Peyer's patch (tissue), 4 donors: ENCODE measurements around the gene PDE8B.

Experiments
- CTCF ChIP-seq, 6 experiments: fragments of 450-650 bp in 4 of 6; fragments of 200-600 bp in 2 of 6; sonication (generic) in 1 of 6; IDR thresholded peaks; one replicate each; pipeline ENCODE4 v1.5.1; 2017 to 2019; ENCODE audit warnings: antibody characterized with exemption in 6 of 6, mild to moderate bottlenecking in 3 of 6, moderate library complexity in 1 of 6
- POLR2A ChIP-seq, 2 donors: fragments of 450-650 bp; IDR thresholded peaks; one replicate each; pipeline ENCODE4 v1.5.1; 2017; ENCODE audit warnings: antibody characterized with exemption in 2 of 2, mild to moderate bottlenecking in 2 of 2, moderate library complexity in 2 of 2

DNA sequence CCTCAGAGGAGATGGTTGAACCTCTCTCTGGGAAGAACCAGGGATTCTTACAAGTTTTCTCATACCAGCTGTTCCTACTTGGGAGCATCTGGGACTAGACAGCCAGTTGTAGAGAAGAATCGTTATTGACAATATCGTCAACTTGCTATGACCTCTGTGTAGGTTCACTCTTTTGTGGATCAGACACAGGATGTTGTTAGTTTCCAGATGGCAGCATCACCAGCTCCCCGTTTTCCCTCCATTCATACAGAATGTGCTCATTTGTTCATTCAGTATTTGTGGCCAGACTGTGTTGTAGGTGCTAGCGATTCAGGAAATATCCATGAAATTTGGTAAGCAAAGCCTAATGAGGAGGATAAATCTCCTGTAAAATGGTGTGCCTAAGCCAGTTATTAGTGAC is 3.7 kb downstream of the PDE8B start:
- TF ChIP-seq POLR2A (IDR thresholded peaks at IDR 0.05) (no peak), CTCF (IDR thresholded peaks at IDR 0.05) (no peak)
